K562 (cell line): ENCODE data around the gene IGLON5. TPM values are rescaled to one million over a fixed set of nuclear protein-coding genes. Genes with fewer than 3 reads are reported as not detected.

Source experiments
- ADNP ChIP-seq: fragments of 200-800 bp; sonication (Bioruptor generic); IDR thresholded peaks from 2 replicates; pipeline ENCODE4 v1.6.1; 2016; ENCODE audit warnings: missing genetic modification characterization, missing compliant biosample characterization
- ARID1B ChIP-seq: fragments of 450-650 bp; IDR thresholded peaks from 2 replicates; pipeline ENCODE4 v1.6.1; 2016; ENCODE audit warnings: antibody characterized with exemption, mild to moderate bottlenecking, inconsistent platforms
- FIP1L1 ChIP-seq: fragments of 200-400 bp; formaldehyde crosslinking; IDR thresholded peaks from 2 replicates; pipeline ENCODE4 v1.6.1; 2018; ENCODE audit warnings: mild to moderate bottlenecking, low read depth, low read length; ENCODE audit not compliant: poor library complexity, severe bottlenecking
- KDM4B ChIP-seq, 2 experiments: fragments of 450-650 bp in 1 of 2; sonication (generic) in 1 of 2; IDR thresholded peaks; 2 replicates each; pipeline ENCODE4 v1.6.1; 2016 to 2017; ENCODE audit warnings: borderline replicate concordance in 2 of 2, antibody characterized with exemption in 1 of 2, low read depth in 1 of 2, mild to moderate bottlenecking in 1 of 2
- MBD2 ChIP-seq: sonication (generic); IDR thresholded peaks from 2 replicates; pipeline ENCODE4 v1.6.1; 2016; ENCODE audit warnings: low read depth, borderline replicate concordance
- PTBP1 ChIP-seq: fragments of 200-400 bp; formaldehyde crosslinking; IDR thresholded peaks from 2 replicates; pipeline ENCODE4 v1.6.1; 2017; ENCODE audit warnings: low read depth, low read length
- SIX5 ChIP-seq, 2 experiments: IDR thresholded peaks; 2 replicates each; pipeline ENCODE4 v1.6.1; 2011; ENCODE audit warnings: low read length in 2 of 2, borderline replicate concordance in 1 of 2, low read depth in 1 of 2, mild to moderate bottlenecking in 1 of 2, moderate library complexity in 1 of 2; ENCODE audit not compliant: insufficient read depth in 1 of 2
- ZKSCAN8 ChIP-seq: fragments of 200-800 bp; sonication (Bioruptor generic); IDR thresholded peaks from 2 replicates; pipeline ENCODE4 v1.6.1; 2016; ENCODE audit warnings: missing genetic modification characterization, missing compliant biosample characterization
- ZNF143 ChIP-seq: sonication (generic); formaldehyde crosslinking; IDR thresholded peaks from 2 replicates; pipeline ENCODE4 v1.9.0; 2022; ENCODE audit warnings: mild to moderate bottlenecking, missing genetic modification reagents
- polyA plus RNA-seq, 8 experiments: library from polyadenylated mRNA; depleted of rRNA in 4 of 8; stranded (reverse) in 5 of 8; unstranded in 3 of 8; fragments of >200 nt; fragmentation: Nextera tagmentation in 2 of 8; fragmentation: Illumina TruSeq in 1 of 8; extraction: Ambion mirVana in 2 of 8; extraction: Trizol in 1 of 8; gene quantifications; 2 replicates each; pipeline versions ENCODE4 v1.2.1 to v1.2.3, GENCODE V29; 2011 to 2014; ENCODE audit warnings: inconsistent platforms in 1 of 8, missing spikeins in 1 of 8
- total RNA-seq, 7 experiments: library from RNA; depleted of rRNA in 6 of 7; stranded (reverse); fragments of >200 nt in 6 of 7; fragmentation: Illumina TruSeq in 2 of 7; extraction: Trizol in 2 of 7; gene quantifications; 2 replicates each; pipeline versions ENCODE4 v1.2.1 to v1.2.3, GENCODE V29; 2011 to 2021; ENCODE audit warnings: low replicate concordance in 1 of 7
- TF ChIP-seq, protein P1 (sequence below): fragments of 450-650 bp; IDR thresholded peaks from 2 replicates; pipeline ENCODE4 v1.6.1; 2018; ENCODE audit warnings: mild to moderate bottlenecking, low read depth; ENCODE audit not compliant: partially characterized antibody
- TF ChIP-seq, protein P2 (sequence below): fragments of 250-450 bp; sonication (Bioruptor Pico); IDR thresholded peaks from 2 replicates; pipeline ENCODE4 v1.5.0; 2021; ENCODE audit warnings: mild to moderate bottlenecking, borderline replicate concordance
- TF ChIP-seq, protein P3 (sequence below): sonication (generic); formaldehyde crosslinking; IDR thresholded peaks from 2 replicates; pipeline ENCODE4 v1.8.0; 2023; ENCODE audit warnings: mild to moderate bottlenecking, missing genetic modification reagents

Gene IGLON5
- total and polyA plus RNA-seq, 9 of the 15 experiments (the other 6 are each of a cell fraction or from before 2014, with no cell fraction given): 0.03 to 0.22 (median 0.14) TPM; not detected in 2

DNA sequence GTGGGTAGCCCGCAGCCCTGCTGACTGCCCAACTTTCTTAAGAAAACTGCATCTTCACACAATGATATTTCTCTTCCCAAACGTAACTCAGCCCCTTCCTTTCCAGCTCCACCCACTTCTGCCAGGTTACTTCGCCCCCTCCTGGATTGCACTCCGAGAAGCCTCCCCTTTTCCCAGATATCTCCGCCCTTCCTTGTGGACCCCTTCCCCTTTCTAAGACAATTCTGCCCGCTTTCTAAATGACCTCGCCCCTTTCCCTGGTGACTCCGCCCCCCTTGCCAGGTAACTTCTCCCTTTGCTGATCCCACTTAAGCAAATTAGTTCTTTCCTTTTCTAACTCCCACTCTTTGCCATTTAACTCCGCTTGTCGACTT is 27.9 kb downstream of the IGLON5 start (continued):
- TF ChIP-seq SIX5 (IDR thresholded peaks at IDR 0.05; ENCODE audit: borderline replicate concordance in 1 of 2, insufficient read depth in 1 of 2, low read depth in 1 of 2, low read length in 2 of 2) (no peak), PTBP1 (no peak), KDM4B (IDR thresholded peaks at IDR 0.05; ENCODE audit: borderline replicate concordance in 2 of 2, low read depth in 1 of 2) (no peak), ZKSCAN8 (no peak), ADNP (tag) (no peak), ARID1B (peak; percentile 65), ZNF143 (no peak), FIP1L1 (no peak), MBD2 (no peak)
- TF ChIP-seq, protein P1, sequence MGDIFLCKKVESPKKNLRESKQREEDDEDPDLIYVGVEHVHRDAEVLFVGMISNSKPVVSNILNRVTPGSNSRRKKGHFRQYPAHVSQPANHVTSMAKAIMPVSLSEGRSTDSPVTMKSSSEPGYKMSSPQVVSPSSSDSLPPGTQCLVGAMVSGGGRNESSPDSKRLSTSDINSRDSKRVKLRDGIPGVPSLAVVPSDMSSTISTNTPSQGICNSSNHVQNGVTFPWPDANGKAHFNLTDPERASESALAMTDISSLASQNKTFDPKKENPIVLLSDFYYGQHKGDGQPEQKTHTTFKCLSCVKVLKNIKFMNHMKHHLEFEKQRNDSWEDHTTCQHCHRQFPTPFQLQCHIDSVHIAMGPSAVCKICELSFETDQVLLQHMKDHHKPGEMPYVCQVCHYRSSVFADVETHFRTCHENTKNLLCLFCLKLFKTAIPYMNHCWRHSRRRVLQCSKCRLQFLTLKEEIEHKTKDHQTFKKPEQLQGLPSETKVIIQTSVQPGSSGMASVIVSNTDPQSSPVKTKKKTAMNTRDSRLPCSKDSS: peak; percentile 55
- TF ChIP-seq, protein P2, sequence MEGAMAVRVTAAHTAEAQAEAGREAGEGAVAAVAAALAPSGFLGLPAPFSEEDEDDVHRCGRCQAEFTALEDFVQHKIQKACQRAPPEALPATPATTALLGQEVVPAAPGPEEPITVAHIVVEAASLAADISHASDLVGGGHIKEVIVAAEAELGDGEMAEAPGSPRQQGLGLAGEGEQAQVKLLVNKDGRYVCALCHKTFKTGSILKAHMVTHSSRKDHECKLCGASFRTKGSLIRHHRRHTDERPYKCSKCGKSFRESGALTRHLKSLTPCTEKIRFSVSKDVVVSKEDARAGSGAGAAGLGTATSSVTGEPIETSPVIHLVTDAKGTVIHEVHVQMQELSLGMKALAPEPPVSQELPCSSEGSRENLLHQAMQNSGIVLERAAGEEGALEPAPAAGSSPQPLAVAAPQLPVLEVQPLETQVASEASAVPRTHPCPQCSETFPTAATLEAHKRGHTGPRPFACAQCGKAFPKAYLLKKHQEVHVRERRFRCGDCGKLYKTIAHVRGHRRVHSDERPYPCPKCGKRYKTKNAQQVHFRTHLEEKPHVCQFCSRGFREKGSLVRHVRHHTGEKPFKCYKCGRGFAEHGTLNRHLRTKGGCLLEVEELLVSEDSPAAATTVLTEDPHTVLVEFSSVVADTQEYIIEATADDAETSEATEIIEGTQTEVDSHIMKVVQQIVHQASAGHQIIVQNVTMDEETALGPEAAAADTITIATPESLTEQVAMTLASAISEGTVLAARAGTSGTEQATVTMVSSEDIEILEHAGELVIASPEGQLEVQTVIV (CRISPR knock-in tag): no peak
- TF ChIP-seq, protein P3, sequence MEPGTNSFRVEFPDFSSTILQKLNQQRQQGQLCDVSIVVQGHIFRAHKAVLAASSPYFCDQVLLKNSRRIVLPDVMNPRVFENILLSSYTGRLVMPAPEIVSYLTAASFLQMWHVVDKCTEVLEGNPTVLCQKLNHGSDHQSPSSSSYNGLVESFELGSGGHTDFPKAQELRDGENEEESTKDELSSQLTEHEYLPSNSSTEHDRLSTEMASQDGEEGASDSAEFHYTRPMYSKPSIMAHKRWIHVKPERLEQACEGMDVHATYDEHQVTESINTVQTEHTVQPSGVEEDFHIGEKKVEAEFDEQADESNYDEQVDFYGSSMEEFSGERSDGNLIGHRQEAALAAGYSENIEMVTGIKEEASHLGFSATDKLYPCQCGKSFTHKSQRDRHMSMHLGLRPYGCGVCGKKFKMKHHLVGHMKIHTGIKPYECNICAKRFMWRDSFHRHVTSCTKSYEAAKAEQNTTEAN (CRISPR knock-in tag): no peak
